HG03045 (cell line): ENCODE data around the gene LYRM4.

Source experiments
- ATAC-seq: cut with Tn5 transposase; IDR thresholded peaks from one replicate; pipeline ENCODE4 v1.9.1; 2021; ENCODE audit warnings: mild to moderate bottlenecking, moderate library complexity; ENCODE audit not compliant: unreplicated experiment

Gene LYRM4

GRCh38 chr6:5150551-5151075, 110.1 kb downstream of the LYRM4 start:
- ATAC-seq, result no peak

- no peak for ATAC-seq
These were observed 110.9 kb downstream of the LYRM4 start for GRCh38 chr6:5149891-5150290.

- ATAC-seq, result no peak
These were observed 111.5 kb downstream of the LYRM4 start for GRCh38 chr6:5149159-5149704.

GRCh38 chr6:5146398-5146797, 114.4 kb downstream of the LYRM4 start:
- ATAC-seq, result no peak

GRCh38 chr6:5143634-5144311, 117.0 kb downstream of the LYRM4 start:
- peak; percentile 52 for ATAC-seq

GRCh38 chr6:5142915-5143314, 117.8 kb downstream of the LYRM4 start:
- ATAC-seq, result no peak

- ATAC-seq, result no peak
These were observed 118.6 kb downstream of the LYRM4 start for GRCh38 chr6:5142131-5142530.

GRCh38 chr6:5141046-5141445, 119.7 kb downstream of the LYRM4 start:
- ATAC-seq, result no peak

- no peak for ATAC-seq
These were observed 120.7 kb downstream of the LYRM4 start for GRCh38 chr6:5139828-5140771.

- ATAC-seq, result no peak
These were observed 121.5 kb downstream of the LYRM4 start for GRCh38 chr6:5138995-5139827.

GRCh38 chr6:5136851-5137250, 123.9 kb downstream of the LYRM4 start:
- ATAC-seq, result no peak

GRCh38 chr6:5135788-5136376, 124.9 kb downstream of the LYRM4 start:
- no peak for ATAC-seq

GRCh38 chr6:5133943-5134342, 126.8 kb downstream of the LYRM4 start:
- no peak for ATAC-seq

- peak; percentile 59 for ATAC-seq
These were observed 128.0 kb downstream of the LYRM4 start for GRCh38 chr6:5132731-5133130.

GRCh38 chr6:5130135-5130866, 130.4 kb downstream of the LYRM4 start:
- ATAC-seq, result no peak

GRCh38 chr6:5128351-5128750, 132.4 kb downstream of the LYRM4 start:
- ATAC-seq, result no peak

- no peak for ATAC-seq
These were observed 133.6 kb downstream of the LYRM4 start for GRCh38 chr6:5127106-5127687.

- ATAC-seq, result no peak
These were observed 134.5 kb downstream of the LYRM4 start for GRCh38 chr6:5126214-5126613.
